OCI-LY3 (cell line): ENCODE data around the gene LGALS16.
"Not testable (repeated sequence)": the region's sequence is repeated elsewhere in the genome, so short reads cannot be mapped to it uniquely, and the experiment has no call there.

Experiments
- H2AFZ ChIP-seq: fragments of 200-600, 300-600 bp; shearing (Covaris generic); 2 replicates; pipeline ENCODE4 v1.6.0; 2014; ENCODE audit warnings: antibody characterized with exemption, low read depth, low read length
- H3K27ac ChIP-seq: fragments of 200-600, 300-600 bp; sonication (generic); 2 replicates; pipeline ENCODE4 v1.5.1; 2014; ENCODE audit warnings: mild to moderate bottlenecking, low read length, moderate library complexity, mixed read lengths
- H3K27me3 ChIP-seq: fragments of 200-600, 300-600 bp; sonication (generic); 2 replicates; pipeline ENCODE4 v1.6.1; 2014; ENCODE audit warnings: low read depth, low read length, mixed read lengths
- H3K36me3 ChIP-seq: fragments of 200-600, 300-600 bp; sonication (generic); replicated peaks from 2 replicates; pipeline ENCODE3; 2014; ENCODE audit warnings: low read depth, low read length, mixed read lengths
- H3K4me1 ChIP-seq: fragments of 300-600, 200-600 bp; sonication (generic); 2 replicates; pipeline ENCODE4 v1.6.1; 2014; ENCODE audit warnings: low read length, mixed read lengths
- H3K4me2 ChIP-seq: fragments of 200-600, 300-600 bp; sonication (generic); 2 replicates; pipeline ENCODE4 v1.6.1; 2014; ENCODE audit warnings: low read length, mixed read lengths
- H3K4me3 ChIP-seq: fragments of 300-600, 200-600 bp; sonication (generic); 2 replicates; pipeline ENCODE4 v1.5.1; 2014; ENCODE audit warnings: antibody characterized with exemption, mild to moderate bottlenecking, low read length, moderate library complexity
- H3K79me2 ChIP-seq: fragments of 300-600, 200-600 bp; shearing (Covaris generic); 2 replicates; pipeline ENCODE4 v1.6.1; 2014; ENCODE audit warnings: mild to moderate bottlenecking, low read length, mixed read lengths
- H3K9ac ChIP-seq: fragments of 300-600, 200-600 bp; shearing (Covaris generic); 2 replicates; pipeline ENCODE4 v1.6.0; 2014; ENCODE audit warnings: mild to moderate bottlenecking, low read length, moderate library complexity
- H3K9me3 ChIP-seq: fragments of 200-600, 300-600 bp; shearing (Covaris generic); 2 replicates; pipeline ENCODE4 v1.6.1; 2014; ENCODE audit warnings: low read length, mixed read lengths; ENCODE audit not compliant: insufficient read depth
- H4K20me1 ChIP-seq: fragments of 200-600, 300-600 bp; sonication (generic); 2 replicates; pipeline ENCODE4 v1.6.1; 2016; ENCODE audit warnings: low read length, mixed read lengths; ENCODE audit not compliant: insufficient read depth
- EZH2phosphoT487 ChIP-seq: fragments of 200-600 bp; shearing (Covaris generic); IDR thresholded peaks from 2 replicates; pipeline ENCODE4 v1.6.1; 2018; ENCODE audit warnings: antibody characterized with exemption, mixed run types, low read depth
- TF ChIP-seq, protein P1 (sequence below): fragments of 200-600, 300-600 bp; sonication (generic); IDR thresholded peaks from 2 replicates; pipeline ENCODE4 v1.5.1; 2014; ENCODE audit warnings: antibody characterized with exemption, low read length, low read depth

The LGALS16 gene

DNA sequence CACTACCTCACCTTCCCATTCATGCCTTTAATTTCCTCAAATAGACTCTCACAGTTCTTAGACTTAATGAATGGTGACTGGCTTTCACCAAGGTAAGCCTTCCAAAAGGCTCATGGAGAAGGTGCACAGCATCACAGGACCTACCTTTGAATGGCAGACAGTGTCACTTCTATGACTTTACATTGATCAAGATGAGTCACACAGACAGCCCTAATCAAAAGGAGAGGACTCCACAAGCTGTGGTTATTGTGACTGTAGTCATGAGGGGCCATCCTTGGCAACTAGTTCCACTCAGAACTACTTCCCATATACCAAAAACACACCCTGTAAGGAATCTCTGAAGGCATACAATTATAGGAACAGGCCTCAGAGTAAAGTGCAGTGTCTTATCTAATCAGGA, 5.9 kb downstream of the LGALS16 start:
- Histone ChIP-seq H3K9me3 (no peaks in the 10 kb centered on the region), H3K27me3 (peaks cover 57% of the 10 kb centered on the region), H3K4me1 (peaks cover 4% of the 10 kb centered on the region), H3K4me3 (no peak overlapping the region), H4K20me1 (no peaks in the 10 kb centered on the region; the same call in 1 of the 2 replicates), H2AFZ (no peak overlapping the region), H3K36me3 (no peaks in the 10 kb centered on the region), H3K9ac (no peak overlapping the region), H3K27ac (no peak overlapping the region), H3K79me2 (no peaks in the 10 kb centered on the region), H3K4me2 (no peak overlapping the region)
- TF ChIP-seq, protein P1, sequence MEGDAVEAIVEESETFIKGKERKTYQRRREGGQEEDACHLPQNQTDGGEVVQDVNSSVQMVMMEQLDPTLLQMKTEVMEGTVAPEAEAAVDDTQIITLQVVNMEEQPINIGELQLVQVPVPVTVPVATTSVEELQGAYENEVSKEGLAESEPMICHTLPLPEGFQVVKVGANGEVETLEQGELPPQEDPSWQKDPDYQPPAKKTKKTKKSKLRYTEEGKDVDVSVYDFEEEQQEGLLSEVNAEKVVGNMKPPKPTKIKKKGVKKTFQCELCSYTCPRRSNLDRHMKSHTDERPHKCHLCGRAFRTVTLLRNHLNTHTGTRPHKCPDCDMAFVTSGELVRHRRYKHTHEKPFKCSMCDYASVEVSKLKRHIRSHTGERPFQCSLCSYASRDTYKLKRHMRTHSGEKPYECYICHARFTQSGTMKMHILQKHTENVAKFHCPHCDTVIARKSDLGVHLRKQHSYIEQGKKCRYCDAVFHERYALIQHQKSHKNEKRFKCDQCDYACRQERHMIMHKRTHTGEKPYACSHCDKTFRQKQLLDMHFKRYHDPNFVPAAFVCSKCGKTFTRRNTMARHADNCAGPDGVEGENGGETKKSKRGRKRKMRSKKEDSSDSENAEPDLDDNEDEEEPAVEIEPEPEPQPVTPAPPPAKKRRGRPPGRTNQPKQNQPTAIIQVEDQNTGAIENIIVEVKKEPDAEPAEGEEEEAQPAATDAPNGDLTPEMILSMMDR, result no peak

DNA sequence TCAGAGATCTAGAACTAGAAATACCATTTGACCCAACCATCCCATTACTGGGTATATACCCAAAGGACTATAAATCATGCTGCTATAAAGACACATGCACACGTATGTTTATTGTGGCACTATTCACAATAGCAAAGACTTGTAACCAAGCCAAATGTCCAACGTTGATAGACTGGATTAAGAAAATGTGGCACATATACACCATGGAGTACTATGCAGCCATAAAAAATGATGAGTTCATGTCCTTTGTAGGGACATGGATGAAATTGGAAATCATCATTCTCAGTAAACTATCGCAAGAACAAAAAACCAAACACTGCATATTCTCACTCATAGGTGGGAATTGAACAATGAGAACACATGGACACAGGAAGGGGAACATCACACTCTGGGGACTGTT, 14.1 kb downstream of the LGALS16 start:
- H3K79me2 ChIP-seq, H3K36me3 ChIP-seq, H4K20me1 ChIP-seq, H3K9me3 ChIP-seq, H3K27ac ChIP-seq, H3K9ac ChIP-seq, H3K4me1 ChIP-seq, H3K4me3 ChIP-seq, H2AFZ ChIP-seq, H3K4me2 ChIP-seq: not testable (repeated sequence)
- peaks cover 41% of the 10 kb centered on the region for H3K27me3 ChIP-seq

DNA sequence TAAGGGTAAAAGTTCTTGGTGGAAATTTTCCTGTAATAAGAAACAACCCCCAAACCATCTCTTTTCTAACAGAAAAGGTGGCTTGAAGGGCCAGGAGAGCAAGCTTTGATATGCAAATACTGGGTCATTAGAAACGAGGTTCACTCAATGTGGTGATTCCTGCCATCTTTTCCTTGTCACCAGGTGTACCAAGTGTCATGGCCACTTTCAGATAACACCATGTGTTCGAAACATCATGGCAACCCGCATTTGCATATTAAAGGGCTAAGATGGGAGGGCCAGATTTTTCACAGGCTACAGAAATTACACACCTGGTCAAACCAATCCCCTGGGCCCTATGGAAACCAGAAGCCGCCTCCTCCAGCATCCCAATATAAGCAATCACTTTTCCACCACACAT, 15.3 kb downstream of the LGALS16 start:
- Histone ChIP-seq H3K9me3 (no peaks in the 10 kb centered on the region), H3K4me1 (peaks cover 14% of the 10 kb centered on the region), H3K4me3 (no peak overlapping the region), H2AFZ (no peak overlapping the region), H3K27me3 (peaks cover 50% of the 10 kb centered on the region), H3K4me2 (no peak overlapping the region), H3K79me2 (no peaks in the 10 kb centered on the region), H3K27ac (no peak overlapping the region), H3K9ac (no peak overlapping the region), H4K20me1 (0 out of 2 replicates have a peak, but pooled peaks cover 3% of the 10 kb centered on the region), H3K36me3 (no peaks in the 10 kb centered on the region)
- TF ChIP-seq, protein P1, result no peak
- TF ChIP-seq EZH2phosphoT487, result no peak

DNA sequence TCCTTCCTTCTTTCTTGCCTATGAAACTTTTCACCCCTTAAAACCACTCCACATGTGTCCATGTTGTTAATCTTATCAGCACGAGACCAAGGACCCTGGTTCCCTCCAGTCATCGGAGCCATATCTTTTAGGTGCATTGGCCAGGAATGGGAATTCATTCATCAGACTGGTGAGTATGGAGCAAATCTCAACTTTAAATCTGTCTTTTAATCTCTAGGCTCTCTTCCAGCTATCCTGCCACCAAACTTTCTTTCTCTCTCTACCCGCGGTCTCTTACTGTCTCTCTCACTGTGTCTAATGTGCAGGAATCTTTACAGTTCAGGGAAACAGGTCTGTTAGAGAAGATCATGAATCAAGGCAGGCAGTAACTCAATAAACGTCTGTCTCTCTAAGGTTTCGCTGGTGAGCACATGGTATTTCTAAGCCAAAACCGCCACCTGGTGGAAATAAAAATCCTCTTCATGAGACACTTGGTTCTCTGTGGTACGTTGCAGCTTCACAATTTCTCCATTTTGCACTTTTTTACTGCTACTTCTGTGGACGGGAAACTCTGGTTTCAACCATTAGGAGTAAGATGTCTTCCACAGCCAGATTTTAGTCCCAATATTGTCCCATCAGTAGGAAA, 16.1 kb downstream of the LGALS16 start:
- no peaks in the 10 kb centered on the region for H3K79me2 ChIP-seq
- 0 out of 2 replicates have a peak, but pooled peaks cover 3% of the 10 kb centered on the region for H4K20me1 ChIP-seq
- no peak overlapping the region for H3K4me3 ChIP-seq
- H3K36me3 ChIP-seq, result no peaks in the 10 kb centered on the region
- no peaks in the 10 kb centered on the region for H3K9me3 ChIP-seq
- H3K27me3 ChIP-seq, result peaks cover 52% of the 10 kb centered on the region
- peaks cover 18% of the 10 kb centered on the region for H3K4me1 ChIP-seq
- H2AFZ ChIP-seq, result no peak overlapping the region
- TF ChIP-seq EZH2phosphoT487, result no peak
- TF ChIP-seq, protein P1, result peak; percentile 86
- H3K27ac ChIP-seq, result no peak overlapping the region
- H3K4me2 ChIP-seq, result peak overlapping the region; percentile 26; the same call in 1 of the 2 replicates
- no peak overlapping the region for H3K9ac ChIP-seq
